Left renal cortex interstitium (tissue), 4 donors: ENCODE results near the gene PRKAA1. TPM values are rescaled to one million over a fixed set of nuclear protein-coding genes. Genes with fewer than 3 reads are reported as not detected.
"Not testable (repeated sequence)": the region's sequence is repeated elsewhere in the genome, so short reads cannot be mapped to it uniquely, and the experiment has no call there.

ENCODE experiments used
- DNase-seq, 4 donors: peaks; one replicate each; pipeline ENCODE4 v3.0.0-alpha.2; 2013; ENCODE audit warnings: low read depth in 4 of 4, low spot score in 2 of 4, missing footprints in 1 of 4
- polyA plus RNA-seq, 4 donors: library from polyadenylated mRNA; unstranded; fragments of 120-200 nt; gene quantifications; one replicate each; pipeline ENCODE4 v1.2.1, GENCODE V29; 2013; ENCODE audit not compliant: insufficient read length in 4 of 4

Gene PRKAA1
- polyA plus RNA-seq, 4 donors = 59.4 to 89.3 (median 78.1) TPM

- DNase-seq = no peak
Measured at GRCh38 chr5:40735609-40736008, 62.6 kb downstream of the PRKAA1 start.

- no peak for DNase-seq
Measured at GRCh38 chr5:40734986-40735385, 63.2 kb downstream of the PRKAA1 start.

DNA sequence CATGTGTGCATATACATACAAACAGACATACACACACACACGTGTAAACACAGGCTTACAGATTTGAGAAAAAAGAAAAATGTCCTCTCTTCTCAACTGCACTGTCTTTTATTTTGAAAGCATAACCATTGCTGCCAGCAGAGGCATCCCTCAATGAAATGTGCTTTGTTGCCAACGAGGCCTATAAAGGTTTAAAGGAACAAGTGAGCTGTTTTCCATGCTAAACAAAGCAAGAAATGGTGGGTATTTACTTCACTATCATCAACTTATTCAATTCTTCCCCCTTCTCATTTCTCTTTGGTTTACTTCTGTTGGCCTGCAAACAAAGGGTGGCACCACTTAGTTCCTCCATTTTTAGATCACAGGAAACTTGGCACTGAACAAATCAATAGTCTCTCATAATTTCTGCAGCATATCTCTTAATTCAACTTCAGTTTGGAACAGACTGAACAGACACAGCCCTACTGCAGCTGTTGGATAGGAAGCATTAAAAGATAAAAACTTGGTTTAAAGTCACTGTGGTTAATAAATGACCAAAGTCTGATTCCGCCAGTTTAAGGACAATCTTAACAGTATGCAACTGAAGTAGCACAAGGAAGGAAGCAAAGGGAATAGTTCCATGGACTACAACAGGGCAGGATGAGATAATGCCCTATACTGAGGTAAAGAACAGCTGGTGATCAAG, 64.2 kb downstream of the PRKAA1 start:
- DNase-seq = no peak

DNA sequence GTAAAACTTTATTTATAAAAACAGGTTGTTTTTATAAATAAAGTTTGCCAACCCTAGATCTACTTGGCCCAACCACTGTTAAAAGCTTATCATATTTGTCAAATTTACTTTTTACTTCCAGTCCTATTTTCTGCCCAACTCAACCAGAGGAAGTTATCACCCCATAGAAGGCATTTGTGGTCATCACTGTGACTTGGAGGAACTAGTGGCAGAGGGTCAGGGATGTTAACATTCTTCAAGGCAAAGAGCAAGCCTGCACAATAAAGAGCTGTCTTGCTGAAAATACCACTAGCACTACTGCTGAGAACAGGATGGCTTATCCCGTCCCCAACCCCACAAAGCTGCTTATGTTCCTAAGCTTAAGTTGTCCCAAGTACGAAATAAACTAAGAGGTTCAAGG, 64.7 kb downstream of the PRKAA1 start:
- no peak for DNase-seq

DNA sequence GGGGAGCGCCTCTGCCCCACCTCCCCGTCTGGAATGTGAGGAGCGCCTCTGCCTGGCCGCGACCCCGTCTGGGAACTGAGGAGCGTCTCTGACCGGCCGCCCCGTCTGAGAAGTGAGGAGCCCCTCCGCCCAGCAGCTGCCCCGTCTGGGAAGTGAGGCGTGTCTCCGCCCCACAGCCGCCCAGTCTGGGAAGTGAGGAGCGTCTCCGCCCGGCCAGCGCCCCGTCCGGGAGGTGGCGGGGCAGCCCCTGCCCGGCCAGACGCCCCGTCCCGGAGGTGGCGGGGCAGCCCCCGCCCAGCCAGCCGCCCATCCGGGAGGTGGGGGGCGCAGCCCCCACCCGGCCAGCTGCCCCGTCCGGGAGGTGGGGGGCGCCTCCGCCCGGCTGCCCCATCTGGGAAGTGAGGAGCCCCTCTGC, 75.7 kb downstream of the PRKAA1 start:
- not testable (repeated sequence) for DNase-seq

DNA sequence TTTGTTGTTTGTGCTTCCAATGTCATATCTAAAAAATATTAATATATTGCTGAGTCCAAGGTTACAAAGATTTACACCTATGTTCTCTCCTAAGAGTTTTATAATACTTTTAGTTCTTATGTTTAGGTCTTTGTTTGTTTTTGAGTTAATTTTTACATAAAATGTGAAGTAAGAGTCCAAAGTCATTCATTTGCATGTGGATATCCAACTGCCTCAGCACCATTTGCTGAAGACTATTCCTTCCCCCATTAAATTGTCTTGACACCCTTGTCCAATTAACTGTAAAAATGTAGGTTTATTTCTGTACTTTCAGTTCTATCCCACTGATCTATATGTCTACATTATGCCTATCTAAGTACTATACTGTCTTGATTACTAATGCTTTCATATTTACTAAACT, 78.1 kb downstream of the PRKAA1 start:
- DNase-seq = no peak

GRCh38 chr5:40717281-40717680, 80.9 kb downstream of the PRKAA1 start:
- DNase-seq = no peak

DNA sequence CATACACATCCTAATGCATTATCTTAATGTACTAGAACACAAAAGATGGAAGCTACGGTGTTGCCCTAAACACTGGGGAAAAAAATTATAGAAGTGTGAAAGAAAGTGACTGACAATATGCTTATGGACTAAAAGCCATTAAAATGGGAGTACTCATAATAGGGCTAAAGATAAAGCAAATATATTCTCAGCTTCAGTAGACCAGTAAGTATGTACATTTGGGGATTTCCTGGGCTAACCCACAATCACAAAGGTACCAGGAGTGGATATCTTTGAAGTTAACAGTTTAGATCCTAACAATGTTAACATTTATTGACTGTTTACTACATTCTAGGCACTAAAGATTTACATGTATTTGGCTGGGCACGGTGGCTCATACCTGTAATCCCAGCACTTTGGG, 81.6 kb downstream of the PRKAA1 start:
- no peak for DNase-seq

DNA sequence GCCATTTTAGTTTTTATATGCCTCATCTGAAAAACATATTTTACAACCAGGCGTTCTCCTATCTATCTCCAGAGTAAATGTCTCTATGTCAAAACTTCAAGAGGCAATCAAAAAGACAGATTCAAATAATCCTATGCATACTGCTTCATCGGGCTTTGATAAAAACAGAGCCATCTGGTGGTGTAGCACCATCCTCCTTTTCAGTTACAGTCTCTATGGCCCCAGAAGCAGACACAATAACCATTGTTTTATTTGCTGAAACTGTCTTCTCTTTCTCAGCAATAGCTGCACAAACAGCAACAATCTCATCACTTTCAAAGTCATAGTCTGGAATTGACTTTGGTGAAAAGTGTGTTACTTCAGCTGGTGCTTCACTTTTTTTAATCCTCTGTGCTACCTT, 82.2 kb downstream of the PRKAA1 start:
- no peak for DNase-seq

DNA sequence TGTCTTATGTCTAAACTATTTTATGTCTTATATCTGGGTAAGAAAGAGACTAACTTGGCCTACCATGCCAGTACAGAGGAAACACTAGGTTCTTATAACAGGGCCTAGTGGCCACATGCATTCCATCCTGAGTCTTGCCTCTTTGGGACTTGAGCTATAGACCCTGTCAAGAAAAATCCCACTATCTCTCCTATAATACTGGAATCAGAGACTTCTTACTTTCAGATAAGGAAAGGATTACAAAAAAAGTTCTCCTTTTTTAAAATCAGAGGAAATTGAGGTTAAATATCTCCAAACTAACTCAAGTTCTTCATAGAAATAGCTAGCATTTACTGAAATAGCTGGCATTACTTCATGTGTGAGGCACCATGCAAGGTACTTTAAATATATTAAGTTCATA, 84.2 kb downstream of the PRKAA1 start:
- no peak for DNase-seq

- not testable (repeated sequence) for DNase-seq
Measured at GRCh38 chr5:40710575-40710974, 87.6 kb downstream of the PRKAA1 start.

Other genes with a start within 250 kb of the PRKAA1 start
- 10 to 100 TPM; 10.1 to 14.3 (median 11.6) TPM for gene PTGER4, start 118.5 kb downstream of the PRKAA1 start, polyA plus RNA-seq
- gene TTC33, start 42.4 kb downstream of the PRKAA1 start, polyA plus RNA-seq = 10 to 100 TPM; 31.5 to 43.9 (median 34.2) TPM
- gene RPL37, start 36.8 kb upstream of the PRKAA1 start, polyA plus RNA-seq = 1,000 to 10,000 TPM; 1,683 to 2,189 (median 2,054) TPM
- gene CARD6, start 43.0 kb upstream of the PRKAA1 start, polyA plus RNA-seq = 1 to 10 TPM; 2.5 to 3.6 (median 2.8) TPM
- 100 to 1,000 TPM; 125 to 241 (median 179) TPM for gene C7, start 111.1 kb upstream of the PRKAA1 start, polyA plus RNA-seq